NCI-H2196 treated with DMSO at 0.1 percent for 48 hours (cell line): ENCODE data around the gene ANKRD33B.
A peak's percentile ranks its signal among the peaks of the same experiment; 100 is the strongest.

Source experiments
- DNase-seq: peaks from one replicate; lab custom pipeline; 2025; ENCODE audit not compliant: unreplicated experiment; lab: John Stamatoyannopoulos, UW

ANKRD33B gene

DNA sequence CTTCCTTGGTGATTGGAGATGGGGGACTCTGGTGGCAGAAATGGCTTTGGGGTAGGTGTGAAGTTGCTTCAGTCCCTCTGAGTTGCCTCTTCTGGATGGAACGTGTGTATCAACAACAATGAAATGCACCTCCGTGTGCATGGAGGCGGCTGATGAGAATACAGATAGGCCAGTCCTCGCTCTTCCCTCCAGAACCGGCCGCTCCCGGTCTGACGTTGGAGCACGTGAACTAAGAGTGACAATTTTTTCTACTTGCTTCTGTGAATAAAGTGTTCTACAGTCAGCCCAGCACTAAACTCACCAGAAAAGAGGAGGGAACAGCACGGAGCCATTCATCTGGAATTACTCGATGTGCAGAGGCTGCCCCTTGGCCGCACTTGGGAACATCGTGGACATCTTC is 90.7 kb downstream of the ANKRD33B start:
- DNase-seq, result no peak

GRCh38 chr5:10655161-10655971 is 91.5 kb downstream of the ANKRD33B start:
- DNase-seq, result no peak

DNA sequence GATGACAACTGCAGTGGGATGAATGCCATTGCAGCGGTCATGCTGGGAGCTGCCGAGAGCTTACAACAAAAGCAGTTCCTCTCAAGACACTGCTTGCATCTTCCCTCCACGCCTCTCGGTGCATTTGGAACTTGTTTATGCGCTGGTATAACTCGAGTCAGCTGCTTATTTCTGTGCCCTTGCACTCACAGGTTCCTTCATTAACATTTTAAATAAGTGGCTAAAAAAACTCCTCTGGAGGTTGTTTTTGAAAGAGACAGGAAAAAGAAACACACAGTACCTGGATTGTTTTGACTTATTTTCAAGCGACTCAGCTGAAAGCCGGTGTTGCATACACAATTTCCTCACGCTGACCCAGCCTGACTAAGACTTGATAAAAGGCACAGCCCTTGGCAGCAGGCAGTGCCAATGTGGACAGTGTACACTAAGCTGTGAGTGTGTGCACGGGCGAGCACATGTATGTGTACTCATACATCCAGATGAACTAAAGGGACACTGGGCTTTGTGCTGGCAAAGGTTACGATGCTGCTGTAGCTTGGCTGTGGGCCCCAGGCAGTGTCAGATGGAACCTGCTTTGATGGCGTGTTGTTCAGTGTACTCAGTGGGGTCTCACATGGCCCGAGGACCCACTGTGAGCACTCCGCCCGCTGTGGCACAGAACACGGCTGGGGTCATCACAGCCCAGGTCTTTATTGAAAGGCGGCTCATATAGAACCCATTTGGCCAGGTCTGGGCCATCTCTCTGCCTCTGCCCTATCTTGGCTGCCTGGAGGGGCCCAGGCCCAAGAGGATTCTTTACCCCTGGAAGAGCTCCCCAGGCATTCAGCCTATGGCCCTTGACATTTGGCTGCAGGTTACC is 92.3 kb downstream of the ANKRD33B start:
- DNase-seq, result no peak

GRCh38 chr5:10658265-10658664 is 94.4 kb downstream of the ANKRD33B start:
- no peak for DNase-seq

GRCh38 chr5:10660135-10660534 is 96.3 kb downstream of the ANKRD33B start:
- no peak for DNase-seq

DNA sequence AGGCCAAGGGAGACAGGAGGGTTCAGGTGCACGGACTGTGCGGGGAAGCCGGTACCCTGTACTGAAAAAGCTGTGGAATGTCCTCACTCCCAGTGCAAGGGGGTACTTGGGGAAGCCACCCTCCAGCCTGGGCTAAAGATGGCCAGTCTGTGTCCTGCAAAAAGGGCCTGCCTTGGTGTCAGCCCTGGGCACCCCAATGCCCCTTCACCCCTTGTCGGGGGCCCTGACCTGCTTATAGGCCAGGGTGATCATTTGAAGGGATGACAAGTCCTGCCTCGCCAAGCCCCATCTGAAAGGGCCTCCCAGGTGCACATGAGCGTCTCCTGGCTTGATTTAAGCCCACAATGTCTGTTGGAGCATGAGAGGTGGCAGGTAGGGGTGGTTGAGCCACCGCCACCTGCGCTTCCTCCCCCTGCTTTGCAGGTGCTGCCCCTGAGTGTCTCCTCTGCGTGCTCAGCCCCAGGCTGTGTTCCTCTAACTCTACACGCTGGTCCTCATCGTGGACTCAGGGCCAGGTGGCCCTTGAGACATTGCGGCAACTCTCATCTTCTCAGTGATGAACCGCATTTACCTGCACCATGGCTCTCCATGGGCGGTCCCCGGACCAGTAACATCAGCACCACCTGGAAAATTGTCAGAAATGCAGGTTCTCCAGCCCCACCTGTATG is 97.0 kb downstream of the ANKRD33B start:
- no peak for DNase-seq

DNA sequence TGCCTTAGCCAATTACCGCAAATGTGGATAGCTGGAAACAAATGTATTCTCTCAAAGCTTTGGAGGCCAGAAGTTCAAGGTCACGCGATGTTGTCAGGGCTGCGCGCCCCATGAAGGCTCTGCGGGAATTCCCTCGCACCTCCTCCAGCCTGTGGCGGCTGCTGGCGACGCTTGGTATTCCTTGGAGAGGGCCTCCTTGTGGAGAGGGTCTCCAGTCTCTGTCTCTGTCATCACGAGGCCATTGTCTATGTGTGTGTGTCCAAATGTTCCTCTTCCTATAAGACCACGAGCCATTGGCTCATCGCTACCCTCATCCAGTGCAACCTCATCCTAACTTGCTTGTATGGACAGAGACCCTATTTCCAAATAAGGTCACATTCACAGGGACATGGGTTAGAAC is 97.5 kb downstream of the ANKRD33B start:
- no peak for DNase-seq

- no peak for DNase-seq
These were observed 98.2 kb downstream of the ANKRD33B start for GRCh38 chr5:10662083-10662482.

- DNase-seq, result no peak
These were observed 99.0 kb downstream of the ANKRD33B start for GRCh38 chr5:10662661-10663488.

DNA sequence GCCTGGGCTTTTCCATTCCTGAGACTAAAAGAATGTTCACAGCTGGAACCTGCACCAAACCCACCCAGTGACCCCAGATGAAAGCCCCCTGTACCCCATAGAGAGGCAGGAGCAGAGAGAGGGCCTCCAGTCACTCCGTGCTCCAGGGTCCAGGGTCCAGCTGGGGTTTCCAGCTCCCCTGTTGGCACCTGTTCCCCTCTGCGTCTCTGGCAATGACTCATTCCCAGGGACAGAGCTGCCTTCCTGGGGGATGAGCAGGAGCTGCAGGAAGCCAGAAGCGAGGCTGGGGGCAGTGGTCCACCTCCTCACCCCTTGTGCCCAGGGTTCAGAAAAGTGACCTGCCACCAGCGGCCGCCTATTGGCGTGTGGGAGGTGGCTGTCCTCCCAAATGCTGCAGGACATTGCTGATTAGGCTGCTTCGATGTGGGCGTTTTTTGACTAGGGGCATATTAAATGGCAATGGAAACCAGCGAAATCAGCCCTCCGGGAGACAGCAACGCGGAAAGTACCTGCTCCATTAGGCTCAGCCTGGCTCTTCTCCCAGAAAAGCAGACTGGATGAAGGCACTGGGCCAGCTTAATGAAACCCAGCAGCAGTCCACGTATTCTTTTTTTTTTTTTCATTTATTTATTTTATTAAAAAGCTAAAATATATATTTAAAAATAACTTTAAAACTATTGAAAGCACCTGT is 99.8 kb downstream of the ANKRD33B start:
- peak; percentile 39 for DNase-seq

DNA sequence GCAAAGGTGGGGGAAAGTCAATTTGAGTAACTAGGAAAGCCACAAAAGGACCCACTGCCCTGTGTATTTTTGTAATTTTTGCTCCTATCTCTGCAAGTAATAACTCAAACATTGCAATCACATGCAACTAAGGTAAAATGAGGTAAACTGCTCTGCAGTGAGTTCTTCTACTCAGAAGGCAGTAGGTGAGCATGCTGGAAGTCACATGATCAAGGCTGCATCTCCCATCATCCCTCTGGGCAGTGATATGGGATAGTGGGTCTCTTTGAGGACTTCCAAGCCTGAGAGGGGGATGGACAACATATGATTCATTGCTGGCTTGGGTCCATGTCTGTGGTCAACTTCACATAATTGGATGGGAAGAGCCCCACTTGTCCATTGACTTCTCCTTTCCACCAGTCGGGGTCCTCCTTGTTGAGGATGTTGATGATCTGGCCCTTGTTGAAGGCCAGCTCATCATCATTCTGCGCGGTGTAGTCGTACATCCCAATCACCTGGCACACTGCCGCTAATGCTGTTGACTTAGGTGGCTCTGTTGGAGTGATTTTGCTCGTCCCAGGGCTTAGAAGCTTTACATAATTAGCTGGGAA is 100.4 kb downstream of the ANKRD33B start:
- DNase-seq, result peak; percentile 20

- no peak for DNase-seq
These were observed 101.9 kb downstream of the ANKRD33B start for GRCh38 chr5:10665799-10666198.

- DNase-seq, result no peak
These were observed 102.8 kb downstream of the ANKRD33B start for GRCh38 chr5:10666531-10667299.

- DNase-seq, result no peak
These were observed 103.7 kb downstream of the ANKRD33B start for GRCh38 chr5:10667431-10668057.

GRCh38 chr5:10668697-10669096 is 104.8 kb downstream of the ANKRD33B start:
- no peak for DNase-seq

DNA sequence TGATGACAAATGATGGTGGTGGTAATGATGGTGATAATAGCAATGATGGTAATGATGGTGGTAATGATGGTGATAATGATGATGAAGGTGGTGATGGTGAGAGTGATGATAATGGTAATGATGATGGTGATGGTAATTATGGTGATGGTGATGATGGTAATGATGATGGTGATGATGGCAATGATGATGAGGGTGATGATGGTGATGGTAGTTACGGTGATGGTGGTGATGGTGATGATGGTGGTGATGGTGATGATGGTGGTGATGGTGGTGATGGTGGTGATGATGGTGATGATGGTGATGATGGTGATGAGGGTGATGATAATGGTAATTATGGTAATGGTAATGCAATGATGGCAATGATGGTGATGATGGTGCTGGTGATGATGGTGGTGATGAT is 106.1 kb downstream of the ANKRD33B start:
- DNase-seq, result no peak

GRCh38 chr5:10671041-10672008 is 107.5 kb downstream of the ANKRD33B start:
- no peak for DNase-seq
